ENCODE results near the gene UPK1B.
"Not testable (repeated sequence)": the region's sequence is repeated elsewhere in the genome, so short reads cannot be mapped to it uniquely, and the experiment has no call there.

Gene UPK1B

DNA sequence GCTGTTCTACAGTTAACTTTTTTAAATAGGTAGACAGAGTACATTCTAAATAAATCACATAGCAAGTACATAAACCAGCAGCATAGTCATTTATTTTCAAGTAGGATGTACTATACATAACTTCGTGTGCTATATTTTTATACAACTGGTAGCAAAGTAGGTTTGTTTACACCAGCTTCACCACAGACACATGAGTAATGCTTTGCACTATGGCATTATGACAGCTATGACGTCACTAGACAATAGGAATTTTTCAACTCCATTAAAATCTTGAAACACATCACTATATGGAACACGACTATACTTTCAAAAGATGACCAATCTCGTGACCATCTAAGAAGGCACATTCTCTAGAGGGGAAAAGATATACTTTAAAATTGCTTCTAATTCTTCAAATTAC, 23.9 kb upstream of the UPK1B start:
- H3K27ac Mint-ChIP-seq, result no peak overlapping the region
- peaks cover 6% of the 10 kb centered on the region for H3K36me3 Mint-ChIP-seq (ENCODE audit: low read depth)
- no peak for DNase-seq
- peaks cover 6% of the 10 kb centered on the region for H3K4me1 Mint-ChIP-seq
- H3K4me3 Mint-ChIP-seq, result no peak overlapping the region
- peaks cover 23% of the 10 kb centered on the region for H3K9me3 Mint-ChIP-seq
- TF ChIP-seq, protein P1, sequence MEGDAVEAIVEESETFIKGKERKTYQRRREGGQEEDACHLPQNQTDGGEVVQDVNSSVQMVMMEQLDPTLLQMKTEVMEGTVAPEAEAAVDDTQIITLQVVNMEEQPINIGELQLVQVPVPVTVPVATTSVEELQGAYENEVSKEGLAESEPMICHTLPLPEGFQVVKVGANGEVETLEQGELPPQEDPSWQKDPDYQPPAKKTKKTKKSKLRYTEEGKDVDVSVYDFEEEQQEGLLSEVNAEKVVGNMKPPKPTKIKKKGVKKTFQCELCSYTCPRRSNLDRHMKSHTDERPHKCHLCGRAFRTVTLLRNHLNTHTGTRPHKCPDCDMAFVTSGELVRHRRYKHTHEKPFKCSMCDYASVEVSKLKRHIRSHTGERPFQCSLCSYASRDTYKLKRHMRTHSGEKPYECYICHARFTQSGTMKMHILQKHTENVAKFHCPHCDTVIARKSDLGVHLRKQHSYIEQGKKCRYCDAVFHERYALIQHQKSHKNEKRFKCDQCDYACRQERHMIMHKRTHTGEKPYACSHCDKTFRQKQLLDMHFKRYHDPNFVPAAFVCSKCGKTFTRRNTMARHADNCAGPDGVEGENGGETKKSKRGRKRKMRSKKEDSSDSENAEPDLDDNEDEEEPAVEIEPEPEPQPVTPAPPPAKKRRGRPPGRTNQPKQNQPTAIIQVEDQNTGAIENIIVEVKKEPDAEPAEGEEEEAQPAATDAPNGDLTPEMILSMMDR (IDR thresholded peaks at IDR 0.05), result no peak
- peaks cover 3% of the 10 kb centered on the region for H3K27me3 Mint-ChIP-seq (ENCODE audit: low read depth, poor library complexity)

DNA sequence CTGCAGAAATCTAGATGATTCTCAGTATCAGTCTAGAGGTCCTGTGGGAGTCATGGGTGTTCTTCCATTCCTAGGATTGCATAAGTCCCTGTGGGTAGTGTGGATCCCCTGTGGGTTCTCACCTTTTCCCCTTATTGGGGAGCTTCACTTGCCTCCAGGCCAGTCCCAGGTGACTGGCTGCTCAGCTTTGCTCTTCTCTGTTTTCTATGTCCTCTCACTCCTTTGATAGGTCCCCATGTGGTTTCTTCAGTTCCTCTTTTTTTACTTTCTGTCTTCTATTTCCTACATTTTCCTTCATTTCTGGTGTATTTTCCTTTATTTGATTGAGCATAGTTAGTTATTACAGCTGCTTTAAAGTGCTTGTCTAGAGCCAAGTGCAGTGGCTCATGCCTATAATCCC, 16.5 kb upstream of the UPK1B start:
- no peaks in the 10 kb centered on the region for H3K4me1 Mint-ChIP-seq
- H3K4me3 Mint-ChIP-seq, result no peak overlapping the region
- DNase-seq, result no peak
- TF ChIP-seq, protein P1 (IDR thresholded peaks at IDR 0.05), result no peak
- H3K27me3 Mint-ChIP-seq (ENCODE audit: low read depth, poor library complexity), result peaks cover 3% of the 10 kb centered on the region
- peaks cover 39% of the 10 kb centered on the region for H3K9me3 Mint-ChIP-seq
- no peak overlapping the region for H3K27ac Mint-ChIP-seq
- peaks cover 6% of the 10 kb centered on the region for H3K36me3 Mint-ChIP-seq (ENCODE audit: low read depth)

DNA sequence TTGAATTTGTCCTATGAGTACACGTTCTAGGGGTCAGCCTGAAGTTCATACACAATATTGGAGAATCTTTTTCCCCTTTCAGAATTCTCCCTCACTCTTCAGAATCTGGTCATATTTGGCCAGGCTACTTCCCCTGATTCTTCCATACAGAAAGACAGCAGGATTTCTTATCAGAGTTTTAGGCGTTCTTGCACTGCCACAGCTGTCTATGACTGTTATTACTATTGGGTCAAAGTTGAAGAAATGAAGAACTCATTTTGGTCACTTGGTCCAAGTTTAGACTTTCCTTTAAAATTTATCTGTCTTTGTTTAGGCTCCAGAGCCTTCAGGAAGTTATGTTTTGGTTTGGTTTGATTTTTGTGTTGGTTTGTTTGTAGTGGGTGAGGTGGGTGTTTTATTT, 15.4 kb upstream of the UPK1B start:
- H3K27ac Mint-ChIP-seq, result no peak overlapping the region
- no peaks in the 10 kb centered on the region for H3K4me1 Mint-ChIP-seq
- H3K4me3 Mint-ChIP-seq, result no peak overlapping the region
- DNase-seq, result no peak
- H3K36me3 Mint-ChIP-seq (ENCODE audit: low read depth), result peaks cover 6% of the 10 kb centered on the region
- H3K27me3 Mint-ChIP-seq (ENCODE audit: low read depth, poor library complexity), result peaks cover 3% of the 10 kb centered on the region
- TF ChIP-seq, protein P1 (IDR thresholded peaks at IDR 0.05), result no peak
- H3K9me3 Mint-ChIP-seq, result peaks cover 38% of the 10 kb centered on the region

- no peak overlapping the region for H3K4me3 Mint-ChIP-seq
- H3K4me1 Mint-ChIP-seq, result no peaks in the 10 kb centered on the region
- DNase-seq, result no peak
- H3K27me3 Mint-ChIP-seq (ENCODE audit: low read depth, poor library complexity), result no peaks in the 10 kb centered on the region
- peaks cover 37% of the 10 kb centered on the region for H3K9me3 Mint-ChIP-seq
- no peak overlapping the region for H3K27ac Mint-ChIP-seq
- TF ChIP-seq, protein P1 (IDR thresholded peaks at IDR 0.05), result no peak
- H3K36me3 Mint-ChIP-seq (ENCODE audit: low read depth), result peaks cover 6% of the 10 kb centered on the region
Observed at GRCh38 chr3:119160361-119160760, 13.0 kb upstream of the UPK1B start.

- H3K4me1 Mint-ChIP-seq, result no peaks in the 10 kb centered on the region
- peaks cover 6% of the 10 kb centered on the region for H3K36me3 Mint-ChIP-seq (ENCODE audit: low read depth)
- no peak for DNase-seq
- H3K27ac Mint-ChIP-seq, result no peak overlapping the region
- H3K27me3 Mint-ChIP-seq (ENCODE audit: low read depth, poor library complexity), result no peaks in the 10 kb centered on the region
- TF ChIP-seq, protein P1 (IDR thresholded peaks at IDR 0.05), result no peak
- H3K4me3 Mint-ChIP-seq, result no peak overlapping the region
- H3K9me3 Mint-ChIP-seq, result peaks cover 38% of the 10 kb centered on the region
Observed at GRCh38 chr3:119160815-119161214, 12.6 kb upstream of the UPK1B start.

DNA sequence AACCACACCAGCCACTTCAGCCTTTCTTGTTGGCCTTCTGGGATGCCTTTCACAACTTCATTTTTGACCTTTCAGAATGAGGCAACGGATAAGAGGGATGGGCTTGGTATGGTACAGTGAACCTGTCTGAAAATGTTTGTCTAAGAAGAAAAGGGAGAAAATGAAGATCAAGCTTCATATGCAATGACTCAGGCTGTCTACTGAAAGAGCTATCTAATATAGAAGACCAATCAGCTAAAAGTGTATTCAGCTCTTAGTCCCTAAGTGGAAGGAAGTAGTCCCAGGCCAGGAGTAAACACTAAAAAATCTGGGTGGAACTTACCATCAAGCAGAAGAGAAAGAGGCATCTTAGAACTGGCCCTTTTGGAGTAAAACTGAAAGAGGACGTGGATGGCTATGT, 12.2 kb upstream of the UPK1B start:
- Mint-ChIP-seq H3K4me3 (no peak overlapping the region), H3K36me3 (ENCODE audit: low read depth) (peaks cover 6% of the 10 kb centered on the region)

GRCh38 chr3:119164745-119165144, 8.7 kb upstream of the UPK1B start:
- H3K27me3 Mint-ChIP-seq (ENCODE audit: low read depth, poor library complexity); H3K4me1 Mint-ChIP-seq; H3K27ac Mint-ChIP-seq; H3K4me3 Mint-ChIP-seq; DNase-seq; H3K36me3 Mint-ChIP-seq (ENCODE audit: low read depth): not testable (repeated sequence)
- H3K9me3 Mint-ChIP-seq, result peaks cover 49% of the 10 kb centered on the region

More for the DNA sequence above, 12.2 kb upstream of the UPK1B start:
- TF ChIP-seq, protein P1 (IDR thresholded peaks at IDR 0.05), result no peak
- Mint-ChIP-seq H3K27me3 (ENCODE audit: low read depth, poor library complexity) (no peaks in the 10 kb centered on the region), H3K4me1 (no peaks in the 10 kb centered on the region), H3K9me3 (peaks cover 41% of the 10 kb centered on the region), H3K27ac (no peak overlapping the region)
- no peak for DNase-seq
